ENCODE results near the gene KHDRBS1.
"Not testable (repeated sequence)": the region's sequence is repeated elsewhere in the genome, so short reads cannot be mapped to it uniquely, and the experiment has no call there.

Gene KHDRBS1

DNA sequence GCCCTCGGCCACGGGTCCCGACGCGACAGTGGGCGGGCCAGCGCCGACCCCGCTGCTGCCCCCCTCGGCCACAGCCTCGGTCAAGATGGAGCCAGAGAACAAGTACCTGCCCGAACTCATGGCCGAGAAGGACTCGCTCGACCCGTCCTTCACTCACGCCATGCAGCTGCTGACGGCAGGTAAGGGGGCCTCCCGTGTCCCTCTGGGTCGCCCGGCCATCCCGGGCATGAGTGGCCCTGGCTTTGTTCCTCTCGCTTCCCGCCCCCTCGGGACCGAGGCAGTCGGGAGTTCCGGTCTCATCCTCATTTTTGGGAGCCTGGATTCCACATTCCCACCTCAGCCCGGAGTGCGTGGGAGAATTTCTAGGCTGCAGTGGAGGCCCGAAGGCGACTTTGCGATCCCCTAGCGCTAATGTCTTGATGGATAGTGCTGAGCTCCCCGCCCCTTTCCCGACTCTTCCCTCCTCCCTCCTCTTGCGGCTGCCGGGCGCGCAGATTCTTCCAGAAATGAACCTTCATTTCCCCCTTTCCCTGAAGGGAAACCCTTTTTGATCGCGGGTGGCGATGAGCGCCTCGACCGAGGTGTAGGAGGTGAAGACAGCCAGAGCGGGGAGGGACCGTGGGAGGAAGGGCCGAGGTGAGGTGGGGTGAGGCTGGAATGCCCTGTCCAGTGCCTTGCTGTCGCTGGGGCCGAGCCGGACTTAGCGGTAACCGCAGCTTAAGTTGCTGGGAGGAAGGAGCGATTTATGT is 705 bp downstream of the KHDRBS1 start:
- DNase-seq (ENCODE audit: low read depth) = peak; percentile 41

DNA sequence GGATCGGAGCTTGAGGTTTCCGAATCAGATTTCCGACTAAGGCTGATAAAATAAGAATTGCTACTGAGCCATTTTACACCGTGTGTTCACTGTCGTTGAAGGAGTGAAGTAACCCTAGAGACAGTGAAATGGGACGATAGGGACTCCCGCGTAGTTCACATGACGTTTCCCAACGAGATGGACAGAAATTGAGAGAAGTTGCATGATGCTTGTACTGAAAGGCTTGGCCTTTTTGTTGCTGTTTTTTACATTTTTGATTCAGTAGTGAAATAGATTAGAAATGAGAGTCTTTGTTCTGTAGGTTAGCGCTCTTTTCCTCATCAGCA is 1.2 kb downstream of the KHDRBS1 start:
- DNase-seq (ENCODE audit: low read depth) = no peak

DNA sequence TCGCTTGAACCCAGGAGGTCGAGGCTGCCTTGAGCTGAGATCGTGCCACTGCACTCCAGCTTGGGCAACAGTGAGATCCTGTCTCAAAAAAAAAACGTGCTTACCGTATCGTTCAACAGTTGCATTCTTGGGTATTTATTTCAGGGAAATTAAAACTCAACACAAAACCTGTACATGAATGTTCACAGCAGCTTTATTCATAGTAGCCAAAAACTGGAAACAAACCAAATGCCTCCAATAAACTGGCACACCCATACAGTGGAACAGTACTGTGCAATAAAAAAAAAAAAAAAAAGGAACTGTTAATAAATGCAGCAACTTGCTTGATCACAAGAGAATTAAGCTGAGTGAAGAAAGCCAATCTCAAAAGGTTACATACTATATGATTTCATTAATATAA is 6.7 kb downstream of the KHDRBS1 start:
- DNase-seq (ENCODE audit: low read depth) = no peak

DNA sequence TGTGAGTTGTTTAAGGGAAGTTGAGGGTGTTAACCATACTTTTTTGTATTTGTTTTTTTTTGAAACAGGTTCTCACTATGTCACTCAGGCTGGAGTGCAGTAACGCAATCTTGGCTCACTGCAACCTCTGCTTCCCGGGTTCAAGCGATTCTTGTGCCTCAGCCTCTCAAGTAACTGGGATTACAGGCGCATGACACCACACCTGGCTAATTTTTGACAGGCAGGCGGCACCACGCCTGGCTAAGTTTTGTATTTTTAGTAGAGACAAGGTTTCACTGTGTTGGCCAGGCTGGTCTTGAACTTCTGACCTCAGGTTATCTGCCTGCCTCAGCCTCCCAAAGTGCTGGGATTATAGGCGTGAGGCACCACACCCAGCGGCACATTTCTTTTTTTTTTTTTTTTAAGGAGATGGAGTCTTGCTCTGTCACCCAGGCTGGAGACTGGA is 7.9 kb downstream of the KHDRBS1 start:
- not testable (repeated sequence) for DNase-seq (ENCODE audit: low read depth)

DNA sequence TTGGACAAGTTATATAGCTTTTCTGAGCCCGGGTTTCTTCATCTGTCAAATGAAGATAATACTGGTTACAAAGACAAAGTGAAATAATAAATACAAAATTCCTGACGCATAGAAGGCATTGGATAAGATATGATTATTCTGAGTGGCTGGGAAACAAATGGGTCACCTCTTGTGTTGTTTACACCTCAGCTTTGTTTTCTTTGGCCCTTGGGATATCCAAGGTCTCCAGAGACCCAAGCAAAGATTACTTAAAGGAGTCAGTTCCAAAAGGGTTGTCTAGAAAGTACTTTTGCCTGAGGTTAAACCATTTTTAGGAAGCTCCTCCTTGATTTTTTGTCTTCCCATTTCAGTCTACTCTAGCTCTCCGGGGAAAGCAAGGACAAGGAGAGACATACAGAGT is 9.7 kb downstream of the KHDRBS1 start:
- DNase-seq (ENCODE audit: low read depth) = no peak

DNA sequence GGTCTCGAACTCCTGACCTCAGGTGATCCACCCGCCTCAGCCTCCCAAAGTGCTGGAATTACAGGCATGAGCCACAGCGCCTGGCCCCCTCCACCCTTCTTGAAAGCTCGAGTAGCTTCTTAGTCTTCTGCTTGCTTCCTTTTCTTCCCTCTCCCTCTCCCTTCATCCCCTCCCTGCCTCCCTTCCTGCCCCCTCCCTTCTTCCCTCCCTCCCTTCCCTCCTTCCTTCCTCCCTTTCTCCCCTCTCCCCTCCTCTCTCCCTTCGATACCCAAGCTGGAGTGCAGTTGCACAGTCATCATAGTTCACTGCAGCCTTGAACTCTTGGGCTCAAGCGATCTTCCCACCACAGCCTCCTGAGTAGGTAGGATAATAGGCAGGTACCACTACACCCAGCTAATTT is 11.8 kb downstream of the KHDRBS1 start:
- DNase-seq (ENCODE audit: low read depth) = no peak

DNA sequence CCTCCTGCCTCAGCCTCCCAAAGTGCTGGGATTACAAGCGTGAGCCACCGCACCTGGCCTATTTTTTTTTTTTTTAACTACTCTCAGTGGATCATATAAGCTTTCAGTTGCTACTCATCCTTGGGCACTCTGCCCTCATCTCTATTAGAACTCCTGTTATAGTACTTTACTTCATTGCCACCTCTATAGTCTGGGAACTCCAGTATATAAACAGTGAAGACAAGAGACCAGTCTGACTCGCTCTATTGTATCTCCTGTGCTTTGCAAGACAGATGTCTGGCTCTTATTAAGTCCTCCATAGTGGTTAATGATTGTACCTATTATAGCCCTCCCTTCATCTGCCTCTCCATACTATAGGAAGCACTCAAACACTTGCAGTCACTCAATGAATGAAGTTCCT is 15.1 kb downstream of the KHDRBS1 start:
- DNase-seq (ENCODE audit: low read depth) = no peak

DNA sequence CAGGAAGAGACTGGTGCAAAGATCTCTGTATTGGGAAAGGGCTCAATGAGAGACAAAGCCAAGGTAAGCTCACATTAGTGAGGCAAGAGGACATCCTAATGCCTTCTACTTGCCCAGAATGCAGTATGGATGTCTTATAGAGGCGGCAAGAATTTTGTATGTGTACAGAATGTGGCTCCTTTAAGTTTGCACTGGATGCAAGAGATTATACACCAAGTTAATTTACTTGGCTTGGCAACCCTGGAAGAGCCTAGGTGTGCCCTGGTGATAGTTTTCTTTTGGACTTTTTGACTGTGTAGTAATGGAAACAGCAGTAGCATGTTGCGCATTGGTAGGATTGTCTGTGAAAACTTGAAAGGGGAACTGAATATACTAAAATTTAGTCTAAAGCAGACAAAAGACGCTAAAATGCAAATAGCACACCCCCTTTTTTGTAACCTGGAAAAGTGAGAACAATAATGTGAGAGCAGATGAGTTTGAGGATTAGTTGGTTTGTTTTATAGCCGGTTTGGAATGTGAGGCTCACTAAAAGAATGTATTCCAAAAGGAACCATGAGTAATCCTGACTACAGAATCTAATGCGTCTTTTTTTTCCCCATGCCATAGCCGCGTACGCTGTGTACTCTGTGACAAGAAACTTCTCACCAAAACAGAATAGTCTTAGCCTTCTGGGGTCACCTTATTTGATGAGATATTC is 18.1 kb downstream of the KHDRBS1 start:
- no peak for DNase-seq (ENCODE audit: low read depth)

DNA sequence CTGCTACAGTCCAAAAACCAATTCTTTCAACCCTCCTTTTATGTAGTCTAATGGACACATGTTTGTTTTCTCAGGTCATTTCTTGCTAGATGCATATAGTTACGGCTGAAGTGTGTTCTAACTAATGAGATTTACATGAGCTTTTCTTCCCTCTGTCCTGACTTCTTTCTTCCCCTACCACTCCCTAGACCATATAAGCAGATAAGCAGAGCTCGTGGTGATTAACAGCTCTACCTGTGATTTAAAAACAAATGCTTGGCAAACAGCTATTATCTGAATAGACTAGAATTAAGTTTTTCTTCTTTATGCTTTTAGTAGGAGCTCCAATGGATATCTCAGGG is 18.6 kb downstream of the KHDRBS1 start:
- no peak for DNase-seq (ENCODE audit: low read depth)

DNA sequence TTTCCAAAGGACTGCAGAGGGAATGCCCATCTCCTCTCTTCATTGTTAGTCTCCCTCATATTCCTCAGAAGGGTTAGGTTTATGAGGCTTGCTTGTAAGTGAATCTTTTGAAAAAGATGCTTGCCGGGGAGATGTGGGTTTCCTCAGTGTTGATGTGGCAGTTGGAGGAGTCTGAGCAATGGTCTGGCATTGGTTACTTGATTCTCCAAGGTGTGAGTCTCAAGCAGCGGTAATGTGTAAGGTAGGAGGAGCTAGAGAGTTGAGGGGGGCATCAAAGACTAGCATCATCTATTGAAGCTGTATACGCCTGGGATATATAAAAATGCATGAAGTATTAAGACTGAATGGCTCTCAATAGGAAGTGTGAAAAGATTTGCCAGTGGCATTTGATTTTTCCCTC is 21.5 kb downstream of the KHDRBS1 start:
- DNase-seq (ENCODE audit: low read depth) = no peak

DNA sequence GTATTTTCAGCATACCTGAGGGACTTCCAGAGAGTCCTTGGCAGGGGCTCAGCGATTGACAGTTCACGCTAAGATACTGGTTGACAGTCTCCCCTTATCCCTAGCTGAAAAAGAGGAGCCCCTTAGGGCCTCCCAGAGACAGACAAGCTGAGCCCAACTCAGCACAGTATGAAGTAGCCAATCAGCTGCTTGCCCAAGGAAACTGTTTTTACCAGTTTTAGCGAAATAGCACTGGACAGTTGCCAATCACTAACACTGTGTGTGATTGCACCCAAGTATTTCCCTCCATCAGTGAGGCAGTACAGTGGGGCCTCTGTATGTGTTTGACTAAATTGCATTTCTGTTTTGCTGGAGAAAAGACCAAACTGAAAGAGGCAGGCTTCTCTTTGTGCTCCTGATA is 27.0 kb downstream of the KHDRBS1 start:
- DNase-seq (ENCODE audit: low read depth) = no peak

DNA sequence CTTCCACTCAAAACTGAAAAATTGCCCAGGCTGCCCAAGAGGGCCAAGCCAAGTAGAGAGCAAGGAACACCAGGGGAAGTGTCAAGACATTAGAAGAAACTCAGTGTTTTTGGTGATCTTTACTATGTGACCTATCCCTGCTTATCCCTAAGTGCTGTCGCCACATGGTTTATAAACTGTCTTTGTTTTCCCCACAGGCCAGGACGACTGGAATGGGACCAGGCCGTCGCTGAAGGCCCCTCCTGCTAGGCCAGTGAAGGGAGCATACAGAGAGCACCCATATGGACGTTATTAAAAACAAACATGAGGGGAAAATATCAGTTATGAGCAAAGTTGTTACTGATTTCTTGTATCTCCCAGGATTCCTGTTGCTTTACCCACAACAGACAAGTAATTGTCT is 28.7 kb downstream of the KHDRBS1 start:
- no peak for DNase-seq (ENCODE audit: low read depth)

DNA sequence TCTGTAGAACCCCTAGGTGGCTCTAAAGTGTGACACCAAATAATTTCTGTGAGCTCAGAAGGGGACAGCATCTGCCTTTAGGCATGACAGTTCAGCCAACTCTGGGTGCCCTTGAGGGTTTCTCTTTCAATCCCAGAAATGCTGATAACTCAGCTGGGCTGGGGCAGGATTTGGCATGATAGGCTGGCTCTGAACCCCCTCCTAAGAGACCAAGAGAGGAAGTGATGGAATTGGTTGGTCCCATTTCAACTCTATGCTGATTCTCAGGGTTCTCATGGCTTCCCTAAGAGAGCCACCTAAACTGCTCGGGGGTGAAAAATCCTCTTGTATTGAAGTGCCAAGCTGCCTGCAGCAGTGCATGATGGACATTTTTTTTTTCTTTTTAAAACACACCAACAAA is 30.6 kb downstream of the KHDRBS1 start:
- no peak for DNase-seq (ENCODE audit: low read depth)

DNA sequence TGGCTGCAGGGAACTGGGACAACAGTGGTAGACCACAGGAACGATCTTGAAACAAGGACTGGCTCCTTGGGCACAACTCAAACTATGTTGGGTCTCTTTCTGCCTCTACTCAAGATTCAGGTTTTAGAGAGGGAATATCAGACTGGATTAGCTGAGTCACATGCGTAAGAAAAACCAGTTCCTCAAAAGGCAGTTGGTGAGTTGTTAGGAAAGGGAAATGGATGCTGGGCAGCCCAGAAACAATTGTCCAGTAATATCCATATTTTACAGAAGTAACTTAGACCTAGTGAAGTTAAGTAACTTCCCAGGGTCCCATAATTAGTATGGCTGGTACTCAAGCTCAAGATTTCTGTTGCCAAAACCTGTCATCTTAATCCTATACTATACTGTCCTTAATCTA is 32.1 kb downstream of the KHDRBS1 start:
- DNase-seq (ENCODE audit: low read depth) = no peak

DNA sequence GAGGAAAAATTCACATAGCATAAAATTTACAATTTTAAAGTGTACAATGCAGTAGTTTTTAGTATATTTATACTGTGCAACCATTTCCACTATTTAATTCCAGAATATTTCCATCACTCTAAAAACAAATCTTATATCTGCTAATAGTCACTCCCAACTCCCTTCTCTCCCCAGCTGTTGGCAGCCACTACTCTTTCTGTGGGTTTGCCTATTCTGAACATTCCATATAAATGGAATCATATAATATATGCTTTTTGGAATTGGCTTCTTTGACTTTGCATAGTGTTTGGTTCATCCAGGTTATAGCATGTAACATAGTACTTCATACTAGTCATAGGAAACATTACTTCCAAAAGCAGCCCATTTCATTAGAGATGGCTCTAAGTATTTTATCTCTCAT is 34.0 kb downstream of the KHDRBS1 start:
- no peak for DNase-seq (ENCODE audit: low read depth)

DNA sequence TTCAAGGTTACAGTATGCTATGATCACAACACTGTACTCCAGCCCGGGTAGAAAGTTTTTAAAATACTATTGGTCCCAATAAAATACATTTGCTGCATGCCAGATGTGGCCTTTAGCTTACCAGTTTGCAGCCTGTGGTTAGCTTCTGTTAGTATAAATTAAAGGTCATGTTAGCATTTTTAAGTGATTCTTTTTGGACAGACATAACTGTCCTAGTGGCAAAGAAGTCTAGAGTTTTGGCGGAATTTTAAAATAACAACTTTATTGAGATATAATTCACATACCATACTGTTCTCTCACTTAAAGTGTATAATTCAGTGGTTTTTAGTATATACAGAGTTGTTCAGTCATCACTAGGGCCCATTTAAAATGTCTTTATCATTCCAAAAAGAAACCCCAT is 34.8 kb downstream of the KHDRBS1 start:
- no peak for DNase-seq (ENCODE audit: low read depth)

DNA sequence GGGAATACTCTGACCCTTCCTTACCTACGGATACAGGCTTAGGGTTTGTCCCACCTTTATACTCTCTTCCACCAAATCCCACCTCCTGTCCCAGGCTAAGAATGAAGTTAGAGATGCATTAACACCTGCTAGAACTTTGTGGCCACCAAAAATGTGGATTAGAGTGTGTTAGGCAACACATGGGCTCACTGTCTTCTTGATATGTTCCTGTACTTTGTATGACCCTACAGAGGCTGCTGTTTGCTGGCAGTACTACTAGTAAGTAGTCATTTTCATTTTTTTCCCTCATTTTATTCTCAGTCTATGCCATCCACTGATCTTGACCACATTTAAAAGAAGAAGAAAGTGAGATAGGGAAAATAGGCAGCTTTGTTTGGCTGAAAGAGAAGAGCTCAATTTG is 38.0 kb downstream of the KHDRBS1 start:
- DNase-seq (ENCODE audit: low read depth) = no peak

DNA sequence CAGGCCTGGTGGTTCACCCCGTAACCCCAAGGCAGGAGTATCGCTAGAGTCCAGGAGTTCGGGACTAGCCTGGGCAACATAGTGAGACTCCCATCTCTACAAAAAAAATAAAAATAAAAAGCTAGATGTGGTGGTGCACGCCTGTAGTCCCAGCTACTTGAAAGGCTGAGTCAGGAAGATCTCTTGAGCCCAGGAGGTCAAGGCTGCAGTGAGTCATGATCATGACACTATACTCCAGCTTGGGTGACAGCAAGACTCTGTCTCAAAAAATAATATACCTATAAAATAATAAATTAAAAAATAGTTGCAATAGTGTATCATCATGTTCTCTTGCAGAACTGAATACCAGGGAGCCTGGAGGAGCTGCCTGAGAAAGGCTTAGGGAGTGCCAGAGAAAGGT is 39.2 kb downstream of the KHDRBS1 start:
- DNase-seq (ENCODE audit: low read depth) = no peak

DNA sequence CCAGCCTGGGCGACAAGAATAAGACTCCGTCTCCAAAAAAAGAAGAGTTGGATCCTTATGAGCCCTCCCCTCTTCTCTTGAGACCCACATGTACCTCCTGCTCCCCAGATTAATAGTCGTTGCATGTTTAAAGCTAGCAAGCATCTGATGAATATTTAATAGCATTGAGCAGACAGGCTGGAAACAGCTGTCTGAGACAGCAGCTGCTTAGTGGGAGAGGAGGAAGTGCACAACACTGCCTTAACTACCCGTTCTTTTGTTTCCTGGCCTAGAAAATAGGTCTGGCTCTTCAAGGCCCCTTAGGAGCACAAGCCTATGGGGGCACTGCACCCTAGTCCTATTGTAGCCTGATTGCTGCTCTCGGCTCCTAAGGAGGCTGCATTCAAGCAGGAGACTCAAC is 41.7 kb downstream of the KHDRBS1 start:
- no peak for DNase-seq (ENCODE audit: low read depth)

DNA sequence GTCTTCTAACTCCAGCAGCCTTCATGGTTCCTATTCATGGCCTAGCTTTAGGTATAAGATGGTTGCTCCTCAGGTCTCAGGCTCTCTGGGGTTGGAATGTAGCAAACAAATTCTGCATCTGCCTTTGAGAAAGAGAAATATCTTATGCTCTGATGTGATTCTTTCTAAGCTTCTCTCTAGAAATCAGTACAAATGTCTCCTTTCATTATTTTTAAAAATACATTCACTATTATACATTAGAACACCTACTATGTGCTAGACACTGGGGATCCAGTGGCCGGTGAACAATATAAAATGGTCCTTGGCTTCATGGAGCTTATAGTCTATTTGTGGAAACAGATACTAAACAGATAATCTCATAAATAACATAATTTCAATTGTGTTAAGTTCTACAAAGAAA is 42.9 kb downstream of the KHDRBS1 start:
- no peak for DNase-seq (ENCODE audit: low read depth)

DNA sequence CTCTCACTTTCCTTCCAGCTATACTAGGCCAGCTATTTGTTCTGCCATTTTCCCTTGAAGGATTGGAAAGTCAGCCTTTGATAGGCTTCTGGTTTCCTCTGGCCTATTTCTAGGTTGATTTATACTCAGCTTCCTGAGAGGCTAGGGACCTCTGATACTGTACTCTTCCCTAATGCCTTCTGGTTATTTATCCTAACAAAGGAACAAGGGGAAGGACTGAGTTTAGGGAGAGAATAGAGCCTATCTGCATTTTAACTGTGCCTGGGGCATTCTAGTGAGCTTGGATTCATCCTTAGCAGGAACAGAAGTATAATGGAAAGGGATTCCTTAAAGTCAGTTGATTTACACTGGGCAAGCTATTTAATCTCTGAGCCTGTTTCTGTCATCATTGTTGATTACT is 47.2 kb downstream of the KHDRBS1 start:
- DNase-seq (ENCODE audit: low read depth) = no peak

DNA sequence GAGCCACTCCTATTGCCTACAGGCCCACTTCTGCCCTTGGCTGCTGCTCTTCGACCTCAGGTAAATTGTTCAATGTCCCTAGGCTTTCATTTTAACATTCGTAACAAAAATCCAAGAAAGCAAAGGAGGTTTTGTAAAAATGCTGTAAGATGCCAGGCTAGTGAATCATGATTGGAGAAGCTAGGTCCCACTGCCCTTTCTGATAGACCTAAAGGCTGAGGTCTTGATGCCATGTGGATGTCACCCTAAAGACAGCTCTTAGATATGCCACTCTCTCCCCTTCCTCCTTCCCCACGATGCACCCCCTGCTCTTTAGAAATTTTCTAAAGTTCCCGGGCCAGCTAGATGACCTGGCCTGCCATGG is 49.2 kb downstream of the KHDRBS1 start:
- no peak for DNase-seq (ENCODE audit: low read depth)

DNA sequence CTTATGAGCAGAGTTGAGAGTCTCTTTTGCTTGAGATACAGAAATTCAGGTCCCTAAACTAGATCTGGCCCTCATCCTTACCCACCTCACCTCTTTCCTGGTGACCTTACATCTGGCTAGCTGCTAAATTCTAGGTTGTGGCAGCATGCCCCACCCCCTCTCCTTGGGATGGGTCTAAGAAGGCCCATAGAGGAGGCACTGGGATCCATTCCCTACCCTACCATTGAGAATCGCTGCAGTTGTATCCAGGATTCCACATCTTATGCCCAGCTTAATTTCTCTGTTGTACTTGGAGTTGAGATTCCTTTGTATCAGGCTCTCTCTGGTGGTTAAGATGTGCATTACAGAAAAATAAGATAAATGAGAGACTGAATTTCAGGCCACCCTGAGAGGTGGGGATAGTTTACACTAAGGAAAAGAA is 49.6 kb downstream of the KHDRBS1 start:
- no peak for DNase-seq (ENCODE audit: low read depth)
